ENCODE data around the gene SNRPD1. TPM values are rescaled to one million over a fixed set of nuclear protein-coding genes. Genes with fewer than 3 reads are reported as not detected.
A peak's percentile ranks its signal among the peaks of the same experiment; 100 is the strongest.
"Not testable (repeated sequence)": the region's sequence is repeated elsewhere in the genome, so short reads cannot be mapped to it uniquely, and the experiment has no call there.

Gene SNRPD1
- total and polyA plus RNA-seq, 2 experiments from 2014 or later = 15.5 to 123 TPM

DNA sequence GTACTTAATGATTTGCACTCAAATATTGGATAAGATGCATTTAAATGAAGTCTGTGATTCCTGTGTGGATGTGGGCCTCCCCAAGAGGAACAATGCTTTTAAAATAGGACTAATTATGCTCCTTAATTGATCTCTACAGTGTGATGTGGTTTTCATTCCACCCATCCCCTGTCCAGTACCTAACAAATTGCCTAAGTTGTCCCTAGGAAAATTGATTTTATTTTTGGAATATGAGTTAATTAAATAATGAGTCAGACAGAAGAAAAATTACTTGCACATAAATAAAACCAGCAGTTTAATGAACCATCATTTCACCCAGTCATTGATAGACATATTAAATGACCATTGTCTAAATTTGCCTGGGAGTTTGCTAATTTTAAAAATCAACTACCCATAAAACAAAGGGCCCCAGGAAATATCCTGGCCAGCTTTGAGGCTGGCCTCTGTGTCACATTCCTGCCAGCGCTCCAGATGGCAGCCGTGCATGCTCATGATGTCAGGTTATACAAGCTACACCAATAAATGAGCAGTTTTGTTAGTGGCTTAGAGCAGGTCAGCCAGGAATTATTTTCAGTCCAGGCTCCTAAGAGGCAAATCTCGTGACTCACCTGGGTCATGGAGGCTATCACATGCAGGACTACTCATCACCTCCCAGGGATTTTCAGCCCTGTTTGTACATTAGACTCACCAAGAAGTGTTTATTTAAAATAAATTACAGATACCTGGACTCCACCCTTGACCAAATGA is 60.6 kb downstream of the SNRPD1 start:
- no peak overlapping the region for H2AFZ ChIP-seq
- no peaks in the 10 kb centered on the region for H3K27me3 ChIP-seq
- WGBS (ENCODE audit: low lambda C conversion rate, missing lambda C conversion rate) = 32% methylated on average over 3 of the region's 3 CpGs
- H3K4me1 ChIP-seq (ENCODE audit: insufficient read depth) = peaks cover 9% of the 10 kb centered on the region
- H3K79me2 ChIP-seq = no peaks in the 10 kb centered on the region
- H3K9me2 ChIP-seq (replicated peaks; ENCODE audit: insufficient read depth) = no peaks in the 10 kb centered on the region
- H3K27ac ChIP-seq = peak overlapping the region; percentile 87
- no peak overlapping the region for H3K4me3 ChIP-seq
- H4K20me1 ChIP-seq (ENCODE audit: insufficient read depth, poor library complexity, severe bottlenecking) = no peaks in the 10 kb centered on the region
- DNase-seq (ENCODE audit: low spot score) = peak; percentile 83
- no peaks in the 10 kb centered on the region for H3K9me3 ChIP-seq (ENCODE audit: low read depth)
- no peak overlapping the region for H3K4me2 ChIP-seq
- no peaks in the 10 kb centered on the region for H3K36me3 ChIP-seq (replicated peaks; ENCODE audit: insufficient read depth, low read depth)
- TF ChIP-seq EZH2 (IDR thresholded peaks at IDR 0.05; ENCODE audit: borderline replicate concordance) (no peak), EZH2phosphoT487 (IDR thresholded peaks at IDR 0.05; ENCODE audit: low read depth, severe bottlenecking, unreplicated experiment) (no peak)
- TF ChIP-seq, protein P1, sequence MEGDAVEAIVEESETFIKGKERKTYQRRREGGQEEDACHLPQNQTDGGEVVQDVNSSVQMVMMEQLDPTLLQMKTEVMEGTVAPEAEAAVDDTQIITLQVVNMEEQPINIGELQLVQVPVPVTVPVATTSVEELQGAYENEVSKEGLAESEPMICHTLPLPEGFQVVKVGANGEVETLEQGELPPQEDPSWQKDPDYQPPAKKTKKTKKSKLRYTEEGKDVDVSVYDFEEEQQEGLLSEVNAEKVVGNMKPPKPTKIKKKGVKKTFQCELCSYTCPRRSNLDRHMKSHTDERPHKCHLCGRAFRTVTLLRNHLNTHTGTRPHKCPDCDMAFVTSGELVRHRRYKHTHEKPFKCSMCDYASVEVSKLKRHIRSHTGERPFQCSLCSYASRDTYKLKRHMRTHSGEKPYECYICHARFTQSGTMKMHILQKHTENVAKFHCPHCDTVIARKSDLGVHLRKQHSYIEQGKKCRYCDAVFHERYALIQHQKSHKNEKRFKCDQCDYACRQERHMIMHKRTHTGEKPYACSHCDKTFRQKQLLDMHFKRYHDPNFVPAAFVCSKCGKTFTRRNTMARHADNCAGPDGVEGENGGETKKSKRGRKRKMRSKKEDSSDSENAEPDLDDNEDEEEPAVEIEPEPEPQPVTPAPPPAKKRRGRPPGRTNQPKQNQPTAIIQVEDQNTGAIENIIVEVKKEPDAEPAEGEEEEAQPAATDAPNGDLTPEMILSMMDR (IDR thresholded peaks at IDR 0.05; ENCODE audit: poor library complexity) = peak; percentile 21

DNA sequence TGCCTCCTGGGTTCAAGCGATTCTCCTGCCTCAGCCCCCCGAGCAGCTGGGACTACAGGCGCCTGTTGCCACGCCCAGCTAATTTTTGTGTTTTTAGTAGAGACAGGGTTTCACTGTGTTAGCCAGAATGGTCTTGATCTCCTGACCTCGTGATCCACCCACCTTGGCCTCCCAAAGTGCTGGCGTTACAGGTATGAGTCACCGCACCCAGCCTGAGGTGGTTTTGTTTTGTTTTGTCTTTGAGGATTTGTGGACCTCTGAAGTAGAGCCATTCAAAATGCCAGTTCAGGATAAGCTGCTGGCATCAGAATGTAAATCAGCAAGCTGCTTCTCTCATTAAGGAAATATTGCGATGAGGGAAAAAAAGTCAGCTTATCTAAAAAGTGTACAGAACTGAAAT is 63.2 kb downstream of the SNRPD1 start:
- not testable (repeated sequence) for H3K9me3 ChIP-seq (ENCODE audit: low read depth); H3K79me2 ChIP-seq; H3K36me3 ChIP-seq (replicated peaks; ENCODE audit: insufficient read depth, low read depth); DNase-seq (ENCODE audit: low spot score); H4K20me1 ChIP-seq (ENCODE audit: insufficient read depth, poor library complexity, severe bottlenecking); H3K4me3 ChIP-seq; H2AFZ ChIP-seq; H3K4me1 ChIP-seq (ENCODE audit: insufficient read depth); H3K4me2 ChIP-seq; H3K27me3 ChIP-seq; H3K9me2 ChIP-seq (replicated peaks; ENCODE audit: insufficient read depth)
- WGBS (ENCODE audit: low lambda C conversion rate, missing lambda C conversion rate) = 81% methylated on average over 8 of the region's 8 CpGs
- H3K27ac ChIP-seq = peak overlapping the region; percentile 38

DNA sequence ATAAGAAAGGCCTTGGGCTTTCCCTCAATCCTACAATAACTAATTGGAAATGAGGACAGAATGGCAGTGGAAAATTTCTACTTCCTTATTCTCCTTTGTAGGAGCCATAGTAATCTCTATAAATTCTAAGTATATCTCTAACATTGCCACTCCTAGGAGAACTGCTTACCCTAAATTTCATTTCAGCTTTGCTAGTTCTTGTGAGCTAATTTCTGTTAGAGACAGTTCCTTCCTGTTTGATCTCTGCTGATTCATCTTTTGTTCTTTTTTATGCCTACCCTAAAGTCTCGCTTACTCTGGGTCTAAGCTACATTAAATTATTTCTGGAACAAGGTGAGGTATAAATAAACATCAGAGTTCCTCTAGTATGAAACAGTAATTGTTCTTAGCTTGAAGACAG is 66.7 kb downstream of the SNRPD1 start:
- peak overlapping the region; percentile 25 for H3K27ac ChIP-seq

DNA sequence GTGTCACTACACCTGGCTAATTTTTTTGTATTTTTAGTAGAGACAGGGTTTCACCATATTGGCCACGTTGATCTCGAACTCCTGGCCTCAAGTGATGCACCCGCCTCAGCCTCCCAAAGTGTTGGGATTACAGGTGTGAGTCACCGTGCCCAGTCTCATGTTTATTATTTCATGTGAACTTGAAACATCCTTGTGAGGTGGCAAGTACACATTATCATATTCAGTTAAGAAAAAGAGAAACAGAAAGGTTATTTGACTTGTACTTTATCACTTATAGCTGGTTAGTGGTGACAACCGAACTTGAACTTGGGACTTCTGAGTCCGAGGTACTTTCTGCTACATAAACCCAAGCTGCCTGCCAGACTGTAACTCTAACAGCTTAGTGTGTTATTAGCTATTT is 68.0 kb downstream of the SNRPD1 start:
- H3K9me3 ChIP-seq (ENCODE audit: low read depth) = no peaks in the 10 kb centered on the region
- no peak for DNase-seq (ENCODE audit: low spot score)
- no peaks in the 10 kb centered on the region for H3K36me3 ChIP-seq (replicated peaks; ENCODE audit: insufficient read depth, low read depth)
- no peaks in the 10 kb centered on the region for H3K79me2 ChIP-seq
- peak overlapping the region; percentile 48 for H3K27ac ChIP-seq
- no peak overlapping the region for H3K4me3 ChIP-seq
- no peak overlapping the region for H2AFZ ChIP-seq
- no peak for TF ChIP-seq EZH2 (IDR thresholded peaks at IDR 0.05; ENCODE audit: borderline replicate concordance)
- TF ChIP-seq, protein P1 (IDR thresholded peaks at IDR 0.05; ENCODE audit: poor library complexity) = no peak
- no peaks in the 10 kb centered on the region for H3K9me2 ChIP-seq (replicated peaks; ENCODE audit: insufficient read depth)
- H3K4me2 ChIP-seq = no peak overlapping the region
- no peaks in the 10 kb centered on the region for H3K27me3 ChIP-seq
- peaks cover 12% of the 10 kb centered on the region for H3K4me1 ChIP-seq (ENCODE audit: insufficient read depth)
- 90% methylated on average over 6 of the region's 6 CpGs for WGBS (ENCODE audit: low lambda C conversion rate, missing lambda C conversion rate)
- no peaks in the 10 kb centered on the region for H4K20me1 ChIP-seq (ENCODE audit: insufficient read depth, poor library complexity, severe bottlenecking)

More for the DNA sequence above, 66.7 kb downstream of the SNRPD1 start:
- Histone ChIP-seq H3K9me2 (replicated peaks; ENCODE audit: insufficient read depth) (no peaks in the 10 kb centered on the region), H3K4me2 (no peak overlapping the region), H3K4me1 (ENCODE audit: insufficient read depth) (peaks cover 9% of the 10 kb centered on the region), H2AFZ (no peak overlapping the region), H3K27me3 (no peaks in the 10 kb centered on the region), H3K79me2 (no peaks in the 10 kb centered on the region), H3K36me3 (replicated peaks; ENCODE audit: insufficient read depth, low read depth) (no peaks in the 10 kb centered on the region), H4K20me1 (ENCODE audit: insufficient read depth, poor library complexity, severe bottlenecking) (no peaks in the 10 kb centered on the region), H3K4me3 (no peak overlapping the region), H3K9me3 (ENCODE audit: low read depth) (no peaks in the 10 kb centered on the region)
- WGBS (ENCODE audit: low lambda C conversion rate, missing lambda C conversion rate) = 96% methylated on average over 1 of the region's 1 CpG
- no peak for DNase-seq (ENCODE audit: low spot score)
- no peak for TF ChIP-seq EZH2phosphoT487 (IDR thresholded peaks at IDR 0.05; ENCODE audit: low read depth, severe bottlenecking, unreplicated experiment)

All from hepatocyte (in vitro differentiated cells).